NB4 (cell line): Measurements from ENCODE around the gene STC2.

Source experiments
- POLR2A ChIP-seq: IDR thresholded peaks from 2 replicates; pipeline ENCODE4 v1.6.1; 2011; ENCODE audit warnings: mild to moderate bottlenecking; ENCODE audit not compliant: insufficient read length; ENCODE audit errors: extremely low read depth
- TF ChIP-seq, protein P1 (sequence below): IDR thresholded peaks from one replicate; pipeline ENCODE4 v1.5.1; 2012; ENCODE audit warnings: low read depth, low read length

DNA sequence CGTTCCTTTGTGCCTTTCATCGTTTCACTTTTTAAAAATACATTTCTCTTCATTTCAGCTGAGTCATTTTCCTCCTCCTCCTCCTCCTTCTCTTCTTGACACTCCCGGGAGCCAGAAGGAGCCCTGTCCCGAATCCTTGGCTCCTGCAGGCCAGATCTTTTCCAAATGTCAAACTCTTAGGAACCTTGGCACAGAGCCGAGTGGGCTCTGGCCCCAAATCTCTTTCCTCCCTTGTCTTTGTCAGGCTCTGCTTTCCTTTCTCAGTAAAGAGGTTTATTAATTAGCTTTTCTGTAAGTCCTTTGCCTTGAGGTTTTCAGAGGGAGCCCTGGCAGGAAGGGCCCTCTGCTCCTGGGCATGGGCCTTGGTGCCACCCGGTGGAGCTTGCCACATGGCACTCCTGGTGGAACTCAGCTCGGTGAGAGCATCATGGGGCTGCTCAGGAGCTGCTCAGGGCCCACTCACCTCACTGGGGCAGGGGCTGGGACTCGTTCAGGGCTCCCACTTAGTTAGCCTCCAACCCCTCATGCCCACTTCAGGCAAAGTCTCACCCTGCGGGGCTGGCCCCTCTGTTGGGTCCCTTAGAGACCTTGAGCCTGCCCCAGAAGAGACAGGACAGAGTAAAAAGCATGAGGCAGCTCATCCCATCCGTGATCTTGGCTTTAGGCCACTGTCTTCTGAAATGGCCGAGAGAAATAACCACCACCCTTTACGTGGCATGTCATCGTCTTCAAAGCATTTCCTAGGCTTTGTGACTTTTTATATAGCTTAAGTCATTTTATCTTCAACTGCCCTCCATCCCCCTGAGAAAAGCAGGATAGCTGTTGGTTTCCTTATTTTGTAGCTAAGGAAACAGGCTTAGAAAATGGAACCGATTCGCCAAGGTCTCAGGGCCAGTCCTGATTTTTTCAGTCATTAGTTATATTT is 17.1 kb downstream of the STC2 start:
- TF ChIP-seq, protein P1, sequence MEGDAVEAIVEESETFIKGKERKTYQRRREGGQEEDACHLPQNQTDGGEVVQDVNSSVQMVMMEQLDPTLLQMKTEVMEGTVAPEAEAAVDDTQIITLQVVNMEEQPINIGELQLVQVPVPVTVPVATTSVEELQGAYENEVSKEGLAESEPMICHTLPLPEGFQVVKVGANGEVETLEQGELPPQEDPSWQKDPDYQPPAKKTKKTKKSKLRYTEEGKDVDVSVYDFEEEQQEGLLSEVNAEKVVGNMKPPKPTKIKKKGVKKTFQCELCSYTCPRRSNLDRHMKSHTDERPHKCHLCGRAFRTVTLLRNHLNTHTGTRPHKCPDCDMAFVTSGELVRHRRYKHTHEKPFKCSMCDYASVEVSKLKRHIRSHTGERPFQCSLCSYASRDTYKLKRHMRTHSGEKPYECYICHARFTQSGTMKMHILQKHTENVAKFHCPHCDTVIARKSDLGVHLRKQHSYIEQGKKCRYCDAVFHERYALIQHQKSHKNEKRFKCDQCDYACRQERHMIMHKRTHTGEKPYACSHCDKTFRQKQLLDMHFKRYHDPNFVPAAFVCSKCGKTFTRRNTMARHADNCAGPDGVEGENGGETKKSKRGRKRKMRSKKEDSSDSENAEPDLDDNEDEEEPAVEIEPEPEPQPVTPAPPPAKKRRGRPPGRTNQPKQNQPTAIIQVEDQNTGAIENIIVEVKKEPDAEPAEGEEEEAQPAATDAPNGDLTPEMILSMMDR = no peak
- no peak for TF ChIP-seq POLR2A
